Gastroesophageal sphincter (tissue), 4 donors: ENCODE results near the gene SELENOW. TPM values are rescaled to one million over a fixed set of nuclear protein-coding genes. Genes with fewer than 3 reads are reported as not detected.
"Not testable (repeated sequence)": the region's sequence is repeated elsewhere in the genome, so short reads cannot be mapped to it uniquely, and the experiment has no call there.

Experiments used
- ATAC-seq: fragments of 150-250 bp; one replicate; pipeline ENCODE4 v1.9.1; 2016; ENCODE audit warnings: mild to moderate bottlenecking, moderate library complexity
- H3K27ac ChIP-seq, 4 donors: fragments of 200-600 bp; sonication (generic) in 3 of 4; 1 replicate in 3 of 4; 2 replicates in 1 of 4; pipeline ENCODE4 v1.5.1; 2016 to 2019
- H3K27me3 ChIP-seq: fragments of 200-600 bp; sonication (generic); one replicate; pipeline ENCODE4 v1.5.1; 2019
- H3K36me3 ChIP-seq, 2 donors: fragments of 200-600 bp; sonication (generic); one replicate each; pipeline ENCODE4 v1.5.1; 2019; ENCODE audit warnings: control low read depth in 1 of 2
- H3K4me1 ChIP-seq, 3 donors: fragments of 200-600 bp; sonication (generic); 1 replicate in 2 of 3; 2 replicates in 1 of 3; pipeline ENCODE4 v1.5.1; 2016 to 2019; ENCODE audit warnings: control low read depth in 2 of 3
- H3K4me3 ChIP-seq, 2 donors: fragments of 200-600 bp; sonication (generic); one replicate each; pipeline ENCODE4 v1.5.1; 2019; ENCODE audit warnings: mild to moderate bottlenecking in 1 of 2, moderate library complexity in 1 of 2
- H3K9me3 ChIP-seq, 3 donors: fragments of 200-600 bp; sonication (generic); one replicate each; pipeline ENCODE4 v1.5.1; 2017 to 2019; ENCODE audit warnings: control low read depth in 2 of 3
- EP300 ChIP-seq: sonication (generic); formaldehyde crosslinking; IDR thresholded peaks from one replicate; pipeline ENCODE4 v1.6.1; 2017; ENCODE audit warnings: antibody characterized with exemption, mild to moderate bottlenecking
- POLR2A ChIP-seq, 2 donors: fragments of 450-650 bp; IDR thresholded peaks; one replicate each; pipeline ENCODE4 v1.6.1; 2017; ENCODE audit warnings: antibody characterized with exemption in 2 of 2, mild to moderate bottlenecking in 2 of 2, moderate library complexity in 1 of 2
- POLR2AphosphoS5 ChIP-seq: sonication (generic); formaldehyde crosslinking; IDR thresholded peaks from one replicate; pipeline ENCODE4 v1.6.1; 2017; ENCODE audit warnings: antibody characterized with exemption
- WGBS, 2 donors: methylation state at CpG; one replicate each; pipeline ENCODE4 v1.1.5; 2018; ENCODE audit warnings: low coverage in 1 of 2; 5-methylcytosine and 5-hydroxymethylcytosine counted together
- total RNA-seq, 4 donors: library from RNA; depleted of rRNA; stranded (reverse); fragments of >200 nt; gene quantifications; one replicate each; pipeline ENCODE4 v1.1.0, GENCODE V29; 2016
- TF ChIP-seq, protein P1 (sequence below), 4 experiments: fragments of 200-600 bp in 2 of 4; fragments of 450-650 bp in 2 of 4; sonication (generic) in 1 of 4; IDR thresholded peaks; one replicate each; pipeline ENCODE4 v1.5.1; 2017 to 2019; ENCODE audit warnings: antibody characterized with exemption in 4 of 4, mild to moderate bottlenecking in 2 of 4, moderate library complexity in 2 of 4

Gene SELENOW
- total RNA-seq, 4 donors from 2014 or later: 1,196 to 1,646 (median 1,370) TPM

DNA sequence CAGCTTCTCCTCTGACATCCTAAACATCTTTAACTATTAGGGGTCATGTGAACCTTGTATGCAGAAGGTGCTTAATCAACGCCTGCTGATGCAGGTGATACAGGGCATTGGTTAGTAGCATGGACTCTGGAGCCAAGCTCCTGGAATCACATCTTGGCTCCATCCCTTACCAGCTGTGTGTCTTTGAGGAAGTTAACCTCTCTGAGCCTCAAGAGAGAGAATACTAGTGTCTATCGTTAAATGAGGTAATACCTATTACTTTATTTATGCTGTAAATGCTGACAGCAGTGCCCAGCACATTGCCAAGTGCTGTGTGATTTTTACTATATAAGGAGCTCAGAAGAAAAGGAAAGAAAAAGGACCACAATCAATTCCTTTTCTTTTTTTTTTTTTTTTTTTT is 11.2 kb upstream of the SELENOW start:
- no peaks in the 10 kb centered on the region for H3K36me3 ChIP-seq
- no peak overlapping the region for H3K27ac ChIP-seq
- WGBS, 2 donors: 71 to 83% methylated on average over 1 to 2 of the region's 2 CpGs
- no peak overlapping the region for H3K4me3 ChIP-seq
- no peak for ATAC-seq
- no peaks in the 10 kb centered on the region for H3K27me3 ChIP-seq
- no peaks in the 10 kb centered on the region for H3K9me3 ChIP-seq
- H3K4me1 ChIP-seq: peaks cover 0 to 17% (median 3%) of the 10 kb centered on the region in 3 donors
- TF ChIP-seq POLR2AphosphoS5: no peak
- TF ChIP-seq EP300: no peak
- TF ChIP-seq, protein P1, sequence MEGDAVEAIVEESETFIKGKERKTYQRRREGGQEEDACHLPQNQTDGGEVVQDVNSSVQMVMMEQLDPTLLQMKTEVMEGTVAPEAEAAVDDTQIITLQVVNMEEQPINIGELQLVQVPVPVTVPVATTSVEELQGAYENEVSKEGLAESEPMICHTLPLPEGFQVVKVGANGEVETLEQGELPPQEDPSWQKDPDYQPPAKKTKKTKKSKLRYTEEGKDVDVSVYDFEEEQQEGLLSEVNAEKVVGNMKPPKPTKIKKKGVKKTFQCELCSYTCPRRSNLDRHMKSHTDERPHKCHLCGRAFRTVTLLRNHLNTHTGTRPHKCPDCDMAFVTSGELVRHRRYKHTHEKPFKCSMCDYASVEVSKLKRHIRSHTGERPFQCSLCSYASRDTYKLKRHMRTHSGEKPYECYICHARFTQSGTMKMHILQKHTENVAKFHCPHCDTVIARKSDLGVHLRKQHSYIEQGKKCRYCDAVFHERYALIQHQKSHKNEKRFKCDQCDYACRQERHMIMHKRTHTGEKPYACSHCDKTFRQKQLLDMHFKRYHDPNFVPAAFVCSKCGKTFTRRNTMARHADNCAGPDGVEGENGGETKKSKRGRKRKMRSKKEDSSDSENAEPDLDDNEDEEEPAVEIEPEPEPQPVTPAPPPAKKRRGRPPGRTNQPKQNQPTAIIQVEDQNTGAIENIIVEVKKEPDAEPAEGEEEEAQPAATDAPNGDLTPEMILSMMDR (IDR thresholded peaks at IDR 0.05): no peak

DNA sequence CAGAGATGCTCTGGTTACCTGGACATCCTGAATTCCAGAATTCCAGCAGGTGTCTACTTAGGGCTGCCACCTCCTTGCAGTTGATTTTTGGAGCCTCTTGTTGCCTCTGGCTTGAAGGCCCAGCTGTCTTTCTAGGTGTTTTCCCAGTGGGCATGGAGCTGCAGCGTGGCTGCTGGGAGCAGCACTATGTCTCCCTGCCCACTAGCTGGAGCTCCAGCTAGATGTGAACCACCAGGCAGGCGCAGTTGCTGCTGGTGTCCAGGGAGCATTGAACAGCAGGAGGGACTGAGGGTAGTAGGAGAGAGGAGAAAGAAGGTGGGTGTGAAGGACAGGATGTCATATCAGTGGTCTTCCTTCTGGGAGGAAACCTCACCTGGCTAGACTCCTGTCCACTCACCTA is 9.9 kb upstream of the SELENOW start:
- no peak overlapping the region for H3K27ac ChIP-seq
- ATAC-seq: no peak
- TF ChIP-seq POLR2AphosphoS5 (no peak), POLR2A (IDR thresholded peaks at IDR 0.05) (no peak), EP300 (no peak)
- TF ChIP-seq, protein P1 (IDR thresholded peaks at IDR 0.05): no peak
- H3K36me3 ChIP-seq: no peaks in the 10 kb centered on the region
- no peaks in the 10 kb centered on the region for H3K27me3 ChIP-seq
- no peaks in the 10 kb centered on the region for H3K9me3 ChIP-seq
- WGBS, 2 donors: 80% methylated on average over 1 of the region's 2 CpGs; no CpG with 5 or more reads in 1 of the 2 donors
- H3K4me3 ChIP-seq: no peak overlapping the region
- peaks cover 0 to 12% (median 3%) of the 10 kb centered on the region in 3 donors for H3K4me1 ChIP-seq

DNA sequence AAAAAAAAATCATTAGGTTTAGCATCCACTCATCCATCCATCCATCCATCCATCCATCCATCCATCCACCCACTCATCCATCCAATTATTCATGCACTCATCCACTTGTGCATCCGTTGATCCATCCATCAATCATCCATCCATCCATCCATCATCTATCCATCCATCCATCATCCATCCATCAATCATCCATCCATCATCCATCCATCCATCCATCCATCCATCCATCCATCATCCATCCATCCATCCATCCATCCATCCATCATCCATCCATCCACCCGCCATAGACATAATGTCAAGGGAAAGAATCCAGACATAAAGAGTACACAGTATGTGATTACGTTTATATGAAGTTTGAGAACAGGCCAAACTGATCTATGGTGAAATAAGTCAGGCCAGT is 9.0 kb upstream of the SELENOW start:
- no peaks in the 10 kb centered on the region for H3K9me3 ChIP-seq
- H3K4me3 ChIP-seq: no peak overlapping the region
- no peak overlapping the region for H3K27ac ChIP-seq
- TF ChIP-seq EP300: no peak
- no peak for TF ChIP-seq POLR2AphosphoS5
- no peak for TF ChIP-seq POLR2A (IDR thresholded peaks at IDR 0.05)
- TF ChIP-seq, protein P1 (IDR thresholded peaks at IDR 0.05): no peak
- no peaks in the 10 kb centered on the region for H3K27me3 ChIP-seq
- H3K4me1 ChIP-seq: peaks cover 0 to 12% (median 3%) of the 10 kb centered on the region in 3 donors
- no peaks in the 10 kb centered on the region for H3K36me3 ChIP-seq
- no peak for ATAC-seq
- WGBS, 2 donors: 77 to 84% methylated on average over 2 to 3 of the region's 3 CpGs

DNA sequence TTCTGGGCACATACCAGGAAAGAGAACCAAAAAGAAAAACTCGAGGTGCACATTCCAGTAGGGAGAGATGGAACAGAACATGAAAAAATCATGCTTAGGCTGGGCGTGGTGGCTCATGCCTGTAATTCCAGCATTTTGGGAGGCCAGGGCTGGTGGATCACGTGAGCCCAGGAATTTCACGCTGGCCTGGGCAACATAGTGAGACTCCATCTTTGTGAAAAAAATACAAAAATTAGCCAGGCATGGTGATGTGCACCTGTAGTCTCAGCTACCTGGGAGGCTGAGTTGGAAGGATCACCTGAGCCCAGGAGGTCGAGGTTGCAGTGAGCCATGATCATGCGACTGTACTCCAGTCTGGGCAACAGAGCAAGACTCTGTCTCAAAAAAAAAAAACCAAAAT is 7.2 kb upstream of the SELENOW start:
- H3K36me3 ChIP-seq, H3K27ac ChIP-seq, H3K9me3 ChIP-seq, H3K27me3 ChIP-seq, H3K4me1 ChIP-seq, H3K4me3 ChIP-seq, ATAC-seq: not testable (repeated sequence)
- WGBS, 2 donors: 81 to 82% methylated on average over 6 of the region's 6 CpGs

DNA sequence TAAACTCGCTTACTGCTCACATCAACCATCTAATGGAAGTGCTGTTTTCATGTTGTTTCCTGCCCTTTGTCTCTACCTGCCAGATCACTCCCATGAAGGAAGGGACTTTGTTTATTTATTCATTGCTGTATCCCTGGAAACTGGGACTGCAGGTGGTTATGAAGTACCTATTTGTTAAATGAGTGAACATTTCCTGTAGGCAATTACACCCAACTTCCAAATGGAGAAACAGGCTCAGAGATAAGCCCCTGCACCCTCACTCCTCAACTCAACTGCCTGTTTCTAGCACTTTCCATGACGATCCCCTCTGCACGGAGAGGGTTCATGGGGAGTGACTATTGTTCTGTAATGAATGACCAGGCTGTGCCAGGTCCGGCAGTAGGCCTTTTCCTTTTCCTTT is 1.9 kb upstream of the SELENOW start:
- Histone ChIP-seq H3K27me3 (no peaks in the 10 kb centered on the region), H3K4me3 (no peak overlapping the region), H3K36me3 (peaks cover 0 to 11% of the 10 kb centered on the region in 2 donors), H3K9me3 (no peaks in the 10 kb centered on the region), H3K27ac (peak overlapping the region in 2 of 4 donors; percentile 24 to 98), H3K4me1 (peaks cover 0 to 38% (median 13%) of the 10 kb centered on the region in 3 donors)
- ATAC-seq: no peak
- TF ChIP-seq POLR2A (IDR thresholded peaks at IDR 0.05): no peak
- no peak for TF ChIP-seq POLR2AphosphoS5
- TF ChIP-seq EP300: no peak
- TF ChIP-seq, protein P1 (IDR thresholded peaks at IDR 0.05): no peak
- WGBS, 2 donors: 19 to 71% methylated on average over 2 to 4 of the region's 4 CpGs

DNA sequence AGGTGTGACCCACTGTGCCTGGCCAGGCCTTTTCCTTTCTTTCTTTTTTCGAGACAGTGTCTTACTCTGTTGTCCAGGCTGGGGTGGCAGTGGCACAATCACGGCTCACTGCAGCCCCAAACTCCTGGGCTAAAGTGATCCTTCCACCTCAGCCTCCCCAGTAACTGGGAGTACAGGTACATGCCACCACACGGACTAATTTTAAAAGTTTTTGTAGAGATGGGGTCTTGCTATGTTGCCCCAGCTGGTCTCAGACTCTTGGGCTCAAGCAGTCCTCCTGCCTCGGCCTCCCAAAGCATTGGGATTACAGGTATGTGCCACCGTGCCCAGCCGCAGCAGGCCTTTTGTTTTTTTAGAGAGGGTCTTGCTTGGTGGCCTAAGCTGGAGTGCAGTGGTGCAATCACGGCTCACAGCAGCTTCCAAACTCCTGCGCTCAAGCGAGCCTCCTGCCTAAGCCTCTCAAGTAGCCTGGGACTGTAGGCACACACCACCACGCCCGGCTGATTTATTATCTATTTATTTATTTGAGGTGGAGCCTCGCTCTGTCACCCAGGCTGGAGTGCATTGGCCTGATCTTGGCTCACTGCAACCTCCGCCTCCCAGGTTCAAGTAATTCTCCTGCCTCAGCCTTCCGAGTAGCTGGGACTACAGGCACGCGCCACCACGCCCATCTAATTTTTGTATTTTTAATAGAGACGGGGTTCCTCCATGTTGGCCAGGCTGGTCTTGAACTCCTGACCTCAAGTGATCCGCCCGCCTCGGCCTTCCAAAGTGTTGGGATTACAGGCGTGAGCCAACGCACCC is 1.1 kb upstream of the SELENOW start:
- Histone ChIP-seq H3K36me3 (peaks cover 0 to 16% of the 10 kb centered on the region in 2 donors), H3K4me3 (peak overlapping the region; percentile 81 to 93), H3K4me1 (peaks cover 3 to 47% (median 22%) of the 10 kb centered on the region in 3 donors), H3K27ac (peak overlapping the region; percentile 93 to 98 (median 96))
- H3K9me3 ChIP-seq, H3K27me3 ChIP-seq, ATAC-seq: not testable (repeated sequence)
- WGBS, 2 donors: 67 to 91% methylated on average over 6 to 14 of the region's 23 CpGs
